Neuron (in vitro differentiated cells): ENCODE measurements around the gene BTRC.

Experiments
- H2AFZ ChIP-seq: one replicate; pipeline ENCODE4 v1.6.1; 2013; ENCODE audit warnings: low read depth, mild to moderate bottlenecking, inconsistent platforms, low read length, moderate library complexity
- H3K27me3 ChIP-seq: one replicate; pipeline ENCODE4 v1.6.1; 2013; ENCODE audit warnings: low read length; ENCODE audit not compliant: insufficient read depth
- H3K36me3 ChIP-seq: one replicate; pipeline ENCODE4 v1.6.1; 2013; ENCODE audit warnings: low read length; ENCODE audit not compliant: insufficient read depth
- H3K4me1 ChIP-seq: one replicate; pipeline ENCODE4 v1.6.1; 2013; ENCODE audit warnings: low read length; ENCODE audit not compliant: insufficient read depth
- H3K4me3 ChIP-seq: 2 replicates; pipeline ENCODE4 v1.5.1; 2013; ENCODE audit warnings: mild to moderate bottlenecking, low read length, moderate library complexity
- H3K9me3 ChIP-seq: one replicate; pipeline ENCODE4 v1.6.1; 2013; ENCODE audit warnings: low read length

BTRC gene

GRCh38 chr10:101602761-101603398, 248.9 kb downstream of the BTRC start:
- H3K4me3 ChIP-seq: no peak overlapping the region
- no peaks in the 10 kb centered on the region for H3K27me3 ChIP-seq
- no peaks in the 10 kb centered on the region for H3K36me3 ChIP-seq
- H3K9me3 ChIP-seq: no peaks in the 10 kb centered on the region
- no peak overlapping the region for H2AFZ ChIP-seq
- peaks cover 7% of the 10 kb centered on the region for H3K4me1 ChIP-seq
